22Rv1 (cell line): ENCODE results near the gene ZNF516.

ENCODE experiments used
- CTCF ChIP-seq: fragments of 450-650 bp; IDR thresholded peaks from 2 replicates; pipeline ENCODE4 v1.5.1; 2017; ENCODE audit warnings: mild to moderate bottlenecking
- ZFX ChIP-seq: fragments of 450-650 bp; IDR thresholded peaks from 2 replicates; pipeline ENCODE4 v1.6.1; 2017; ENCODE audit warnings: antibody characterized with exemption, borderline replicate concordance

GRCh38 chr18:76518123-76518859 lies 23.2 kb upstream of the ZNF516 start:
- TF ChIP-seq CTCF (no peak), ZFX (no peak)
